ENCODE data around the gene GLTP. TPM values are rescaled to one million over a fixed set of nuclear protein-coding genes. Genes with fewer than 3 reads are reported as not detected.
"Not testable (repeated sequence)": the region's sequence is repeated elsewhere in the genome, so short reads cannot be mapped to it uniquely, and the experiment has no call there.

The GLTP gene
- total and polyA plus RNA-seq, 2 donors (not counting 1 experiment from before 2014, with no cell fraction given): 51.2 to 67.9 TPM

GRCh38 chr12:109857715-109858114 is 22.6 kb downstream of the GLTP start:
- Histone ChIP-seq H3K36me3 (ENCODE audit: control insufficient read depth, insufficient read depth, low read length) (peaks cover 11% of the 10 kb centered on the region), H3K4me2 (ENCODE audit: extremely low read depth, insufficient read depth, low read length) (no peak overlapping the region), H3K4me1 (ENCODE audit: control insufficient read depth, extremely low read depth, insufficient read depth, low read length) (no peaks in the 10 kb centered on the region), H4K20me1 (ENCODE audit: control insufficient read depth, extremely low read depth, insufficient read depth, low read length) (no peaks in the 10 kb centered on the region), H3K79me2 (ENCODE audit: control insufficient read depth, insufficient read depth, low read length) (no peaks in the 10 kb centered on the region), H2AFZ (ENCODE audit: low read length) (no peak overlapping the region), H3K9me3 (ENCODE audit: control insufficient read depth, insufficient read depth, low read depth, low read length) (no peaks in the 10 kb centered on the region), H3K27ac (ENCODE audit: insufficient read depth, low read length) (no peak overlapping the region), H3K4me3 (replicated peaks in 1 of 4; ENCODE audit: control extremely low read depth in 1 of 4, insufficient read depth in 1 of 4, low read depth in 3 of 4, low read length in 4 of 4) (no peak overlapping the region), H3K9ac (ENCODE audit: insufficient read depth, low read length) (no peak overlapping the region), H3K27me3 (ENCODE audit: control insufficient read depth, insufficient read depth, low read length) (no peaks in the 10 kb centered on the region)
- DNase-seq (ENCODE audit: low read depth in 2 of 2): no peak
- TF ChIP-seq EZH2 (IDR thresholded peaks at IDR 0.05; ENCODE audit: low read length, missing control alignments) (no peak), CTCF (conservative IDR thresholded peaks at IDR 0.05 in 1 of 2, IDR thresholded peaks at IDR 0.05 in 1 of 2; ENCODE audit: low read depth in 1 of 2, low read length in 2 of 2) (no peak)

GRCh38 chr12:109855377-109855776 is 25.0 kb downstream of the GLTP start:
- no peak overlapping the region for H3K9ac ChIP-seq (ENCODE audit: insufficient read depth, low read length)
- H4K20me1 ChIP-seq (ENCODE audit: control insufficient read depth, extremely low read depth, insufficient read depth, low read length): no peaks in the 10 kb centered on the region
- DNase-seq (ENCODE audit: low read depth in 2 of 2): no peak
- H3K27ac ChIP-seq (ENCODE audit: insufficient read depth, low read length): no peak overlapping the region
- H3K4me2 ChIP-seq (ENCODE audit: extremely low read depth, insufficient read depth, low read length): no peak overlapping the region
- no peak overlapping the region for H2AFZ ChIP-seq (ENCODE audit: low read length)
- no peaks in the 10 kb centered on the region for H3K4me1 ChIP-seq (ENCODE audit: control insufficient read depth, extremely low read depth, insufficient read depth, low read length)
- no peaks in the 10 kb centered on the region for H3K9me3 ChIP-seq (ENCODE audit: control insufficient read depth, insufficient read depth, low read depth, low read length)
- no peaks in the 10 kb centered on the region for H3K27me3 ChIP-seq (ENCODE audit: control insufficient read depth, insufficient read depth, low read length)
- peaks cover 11% of the 10 kb centered on the region for H3K36me3 ChIP-seq (ENCODE audit: control insufficient read depth, insufficient read depth, low read length)
- no peak overlapping the region for H3K4me3 ChIP-seq (replicated peaks in 1 of 4; ENCODE audit: control extremely low read depth in 1 of 4, insufficient read depth in 1 of 4, low read depth in 3 of 4, low read length in 4 of 4)
- H3K79me2 ChIP-seq (ENCODE audit: control insufficient read depth, insufficient read depth, low read length): no peaks in the 10 kb centered on the region
- TF ChIP-seq CTCF (conservative IDR thresholded peaks at IDR 0.05 in 1 of 2, IDR thresholded peaks at IDR 0.05 in 1 of 2; ENCODE audit: low read depth in 1 of 2, low read length in 2 of 2) (no peak), EZH2 (IDR thresholded peaks at IDR 0.05; ENCODE audit: low read length, missing control alignments) (no peak)

GRCh38 chr12:109850518-109850917 is 29.8 kb downstream of the GLTP start:
- not testable (repeated sequence) for H2AFZ ChIP-seq (ENCODE audit: low read length); H3K4me3 ChIP-seq (replicated peaks in 1 of 4; ENCODE audit: control extremely low read depth in 1 of 4, insufficient read depth in 1 of 4, low read depth in 3 of 4, low read length in 4 of 4); H3K9ac ChIP-seq (ENCODE audit: insufficient read depth, low read length); H3K79me2 ChIP-seq (ENCODE audit: control insufficient read depth, insufficient read depth, low read length); H3K4me2 ChIP-seq (ENCODE audit: extremely low read depth, insufficient read depth, low read length); H3K9me3 ChIP-seq (ENCODE audit: control insufficient read depth, insufficient read depth, low read depth, low read length); H3K36me3 ChIP-seq (ENCODE audit: control insufficient read depth, insufficient read depth, low read length); H3K27me3 ChIP-seq (ENCODE audit: control insufficient read depth, insufficient read depth, low read length); H3K4me1 ChIP-seq (ENCODE audit: control insufficient read depth, extremely low read depth, insufficient read depth, low read length); DNase-seq (ENCODE audit: low read depth in 2 of 2); H3K27ac ChIP-seq (ENCODE audit: insufficient read depth, low read length); H4K20me1 ChIP-seq (ENCODE audit: control insufficient read depth, extremely low read depth, insufficient read depth, low read length)
